Immature natural killer cell (primary cell): ENCODE data around the gene DCHS2. TPM values are rescaled to one million over a fixed set of nuclear protein-coding genes. Genes with fewer than 3 reads are reported as not detected.

Experiments used
- DNase-seq, 3 donors: peaks; one replicate each; pipeline ENCODE4 v3.0.0; 2022; ENCODE audit warnings: mixed read lengths in 1 of 3
- H3K27ac Mint-ChIP-seq, 6 donors: one replicate each; pipeline ENCODE4 v1.8.0; 2020; ENCODE audit warnings: mixed read lengths in 6 of 6, mild to moderate bottlenecking in 5 of 6, inconsistent platforms in 4 of 6, moderate library complexity in 3 of 6
- H3K27me3 Mint-ChIP-seq, 3 donors: one replicate each; pipeline ENCODE4 v1.8.0; 2020 to 2021; ENCODE audit warnings: low read depth in 3 of 3, mild to moderate bottlenecking in 3 of 3, mixed read lengths in 3 of 3, moderate library complexity in 3 of 3, inconsistent platforms in 1 of 3
- H3K36me3 Mint-ChIP-seq, 3 donors: one replicate each; pipeline ENCODE4 v1.8.0; 2020; ENCODE audit warnings: mixed read lengths in 3 of 3, inconsistent platforms in 2 of 3, mild to moderate bottlenecking in 2 of 3
- H3K4me1 Mint-ChIP-seq, 2 donors: one replicate each; pipeline ENCODE4 v1.8.0; 2020; ENCODE audit warnings: inconsistent platforms in 2 of 2, mild to moderate bottlenecking in 2 of 2, mixed read lengths in 2 of 2, moderate library complexity in 1 of 2
- H3K4me3 Mint-ChIP-seq, 5 donors: one replicate each; pipeline ENCODE4 v1.8.0; 2020; ENCODE audit warnings: mild to moderate bottlenecking in 5 of 5, mixed read lengths in 5 of 5, inconsistent platforms in 3 of 5, moderate library complexity in 3 of 5
- H3K9me3 Mint-ChIP-seq, 6 donors: one replicate each; pipeline ENCODE4 v1.8.0; 2020; ENCODE audit warnings: mild to moderate bottlenecking in 6 of 6, mixed read lengths in 6 of 6, inconsistent platforms in 4 of 6, moderate library complexity in 3 of 6
- polyA plus RNA-seq, 3 donors: library from polyadenylated mRNA; unstranded; fragments of 300-500 nt; fragmentation: Illumina TruSeq; gene quantifications; one replicate each; pipeline ENCODE4 v1.2.3, GENCODE V29; 2021

DCHS2 gene
- polyA plus RNA-seq, 3 donors from 2014 or later = not detected

GRCh38 chr4:154208424-154208823, 283.2 kb downstream of the DCHS2 start:
- Mint-ChIP-seq H3K9me3 (peaks cover 0 to 11% (median under 1%) of the 10 kb centered on the region in 6 donors), H3K4me1 (no peaks in the 10 kb centered on the region), H3K27me3 (peaks cover 0 to 2% (median 0%) of the 10 kb centered on the region in 3 donors), H3K27ac (no peak overlapping the region), H3K36me3 (peaks cover 0 to 3% (median 0%) of the 10 kb centered on the region in 3 donors), H3K4me3 (no peak overlapping the region)
- DNase-seq = no peak

- H3K4me3 Mint-ChIP-seq = no peak overlapping the region
- H3K4me1 Mint-ChIP-seq = no peaks in the 10 kb centered on the region
- no peak for DNase-seq
- H3K9me3 Mint-ChIP-seq = peaks cover 0 to 12% (median 0%) of the 10 kb centered on the region in 6 donors
- H3K27ac Mint-ChIP-seq = no peak overlapping the region
- peaks cover 0 to 2% (median 0%) of the 10 kb centered on the region in 3 donors for H3K27me3 Mint-ChIP-seq
- peaks cover 0 to 3% (median 0%) of the 10 kb centered on the region in 3 donors for H3K36me3 Mint-ChIP-seq
Measured at GRCh38 chr4:154205471-154205870, 286.1 kb downstream of the DCHS2 start.

- H3K27ac Mint-ChIP-seq = no peak overlapping the region
- DNase-seq = no peak
- H3K4me1 Mint-ChIP-seq = no peaks in the 10 kb centered on the region
- H3K9me3 Mint-ChIP-seq = peaks cover 0 to 9% (median 3%) of the 10 kb centered on the region in 6 donors
- peaks cover 0 to 5% (median 4%) of the 10 kb centered on the region in 3 donors for H3K27me3 Mint-ChIP-seq
- no peaks in the 10 kb centered on the region for H3K36me3 Mint-ChIP-seq
- H3K4me3 Mint-ChIP-seq = no peak overlapping the region
Measured at GRCh38 chr4:154194649-154195048, 296.9 kb downstream of the DCHS2 start.

GRCh38 chr4:154192585-154192984, 299.0 kb downstream of the DCHS2 start:
- Mint-ChIP-seq H3K27me3 (peaks cover 0 to 5% (median 0%) of the 10 kb centered on the region in 3 donors), H3K27ac (no peak overlapping the region), H3K9me3 (peaks cover 0 to 10% (median 3%) of the 10 kb centered on the region in 6 donors), H3K36me3 (no peaks in the 10 kb centered on the region), H3K4me1 (no peaks in the 10 kb centered on the region), H3K4me3 (no peak overlapping the region)
- no peak for DNase-seq

GRCh38 chr4:154189346-154189745, 302.3 kb downstream of the DCHS2 start:
- Mint-ChIP-seq H3K4me3 (no peak overlapping the region), H3K36me3 (no peaks in the 10 kb centered on the region), H3K27ac (no peak overlapping the region), H3K27me3 (peaks cover 1 to 3% (median 2%) of the 10 kb centered on the region in 3 donors), H3K9me3 (peaks cover 0 to 14% (median 2%) of the 10 kb centered on the region in 6 donors), H3K4me1 (no peaks in the 10 kb centered on the region)
- no peak for DNase-seq

GRCh38 chr4:154186888-154187287, 304.7 kb downstream of the DCHS2 start:
- peaks cover 1 to 3% (median 1%) of the 10 kb centered on the region in 3 donors for H3K27me3 Mint-ChIP-seq
- H3K27ac Mint-ChIP-seq = no peak overlapping the region
- peaks cover 0 to 12% (median 3%) of the 10 kb centered on the region in 6 donors for H3K9me3 Mint-ChIP-seq
- no peak for DNase-seq
- no peaks in the 10 kb centered on the region for H3K4me1 Mint-ChIP-seq
- no peak overlapping the region for H3K4me3 Mint-ChIP-seq
- no peaks in the 10 kb centered on the region for H3K36me3 Mint-ChIP-seq

GRCh38 chr4:154186035-154186434, 305.6 kb downstream of the DCHS2 start:
- H3K36me3 Mint-ChIP-seq = no peaks in the 10 kb centered on the region
- peaks cover 0 to 9% (median 3%) of the 10 kb centered on the region in 6 donors for H3K9me3 Mint-ChIP-seq
- H3K27me3 Mint-ChIP-seq = peaks cover 1 to 3% (median 1%) of the 10 kb centered on the region in 3 donors
- no peak overlapping the region for H3K4me3 Mint-ChIP-seq
- H3K4me1 Mint-ChIP-seq = no peaks in the 10 kb centered on the region
- DNase-seq = no peak
- H3K27ac Mint-ChIP-seq = no peak overlapping the region

GRCh38 chr4:154184238-154184637, 307.4 kb downstream of the DCHS2 start:
- Mint-ChIP-seq H3K4me3 (no peak overlapping the region), H3K4me1 (no peaks in the 10 kb centered on the region), H3K9me3 (peaks cover 0 to 9% (median 3%) of the 10 kb centered on the region in 6 donors), H3K27me3 (peaks cover 1 to 3% (median 1%) of the 10 kb centered on the region in 3 donors), H3K27ac (no peak overlapping the region), H3K36me3 (no peaks in the 10 kb centered on the region)
- no peak for DNase-seq

GRCh38 chr4:154183264-154183663, 308.3 kb downstream of the DCHS2 start:
- H3K36me3 Mint-ChIP-seq = no peaks in the 10 kb centered on the region

More at GRCh38 chr4:154183264-154183663, 308.3 kb downstream of the DCHS2 start:
- Mint-ChIP-seq H3K4me3 (no peak overlapping the region), H3K9me3 (peaks cover 0 to 11% (median 3%) of the 10 kb centered on the region in 6 donors), H3K4me1 (no peaks in the 10 kb centered on the region), H3K27ac (no peak overlapping the region), H3K27me3 (peaks cover 1 to 3% (median 1%) of the 10 kb centered on the region in 3 donors)
- DNase-seq = no peak

Other genes with a start within 250 kb of the DCHS2 start
- gene PLRG1, start 58.6 kb upstream of the DCHS2 start, polyA plus RNA-seq = 10 to 100 TPM; 54.4 to 71.2 (median 68.7) TPM
- not detected for gene FGB, start 71.2 kb upstream of the DCHS2 start, polyA plus RNA-seq
- not detected for gene FGA, start 98.9 kb upstream of the DCHS2 start, polyA plus RNA-seq
- gene FGG, start 120.9 kb upstream of the DCHS2 start, polyA plus RNA-seq = not detected